Activated CD8-positive, alpha-beta memory T cell treated with anti-CD3 and anti-CD28 coated beads, Interleukin-2, amount 50 U/mL, for 4 hours (primary cell): ENCODE data around the gene EFCAB13.
"Not testable (repeated sequence)": the region's sequence is repeated elsewhere in the genome, so short reads cannot be mapped to it uniquely, and the experiment has no call there.

Source experiments
- DNase-seq: peaks from one replicate; pipeline ENCODE4 v3.0.0-alpha.2; 2020

The EFCAB13 gene

DNA sequence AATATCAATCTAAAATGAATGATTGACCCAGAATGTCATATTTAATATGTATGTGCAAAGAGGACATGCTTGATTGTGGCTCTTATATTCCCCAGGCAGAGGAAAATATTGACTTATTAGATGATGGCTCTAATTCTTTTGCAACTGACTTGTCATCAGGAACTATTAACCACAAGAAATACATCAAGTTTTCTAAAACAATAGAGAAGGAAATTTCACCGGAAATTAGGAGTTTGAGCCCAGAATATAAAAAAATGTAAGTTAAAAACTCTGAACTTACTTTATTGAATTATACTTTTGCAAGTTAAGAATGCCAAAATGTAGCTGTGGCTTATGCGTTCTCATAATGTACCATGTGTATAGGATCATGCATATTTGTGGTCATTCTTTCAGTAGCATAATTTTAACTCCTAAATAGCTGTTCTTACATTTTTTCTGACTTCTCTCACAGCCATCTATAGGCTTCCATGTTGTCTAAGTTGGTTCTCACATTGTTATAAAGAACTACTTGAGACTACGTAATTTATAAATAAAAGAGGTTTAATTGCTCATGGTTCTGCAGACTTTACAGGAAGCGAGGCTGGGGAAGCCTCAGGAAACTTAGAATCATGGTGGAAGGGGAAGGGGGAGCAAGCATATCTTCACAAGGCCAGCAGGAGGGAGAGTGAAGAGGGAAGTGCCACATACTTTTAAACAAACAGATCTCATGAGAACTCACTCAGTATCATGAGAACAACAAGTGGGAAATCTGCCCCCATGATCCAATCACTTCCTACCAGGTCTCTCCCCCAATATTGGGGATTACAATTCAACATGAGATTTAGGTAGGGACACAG is 11.6 kb downstream of the EFCAB13 start:
- DNase-seq, result no peak

DNA sequence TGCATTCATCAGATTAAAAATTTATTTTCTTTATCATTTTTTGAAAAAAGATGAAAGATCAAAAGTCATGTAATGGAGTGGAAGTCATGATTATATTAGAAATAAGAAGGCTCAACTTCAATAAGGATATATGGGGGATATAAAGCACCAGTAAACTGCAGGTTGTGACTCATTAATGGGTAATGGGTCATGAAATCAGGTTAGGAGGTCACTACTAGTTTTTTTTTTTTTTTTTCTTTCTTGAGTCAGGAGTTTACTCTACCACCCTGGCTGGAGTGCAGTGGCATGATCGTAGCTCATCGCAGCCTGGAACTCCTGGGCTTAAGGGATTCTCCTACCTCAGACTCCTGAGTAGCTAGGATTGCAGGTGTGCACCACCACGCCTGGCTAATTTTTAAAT is 14.3 kb downstream of the EFCAB13 start:
- DNase-seq, result no peak

DNA sequence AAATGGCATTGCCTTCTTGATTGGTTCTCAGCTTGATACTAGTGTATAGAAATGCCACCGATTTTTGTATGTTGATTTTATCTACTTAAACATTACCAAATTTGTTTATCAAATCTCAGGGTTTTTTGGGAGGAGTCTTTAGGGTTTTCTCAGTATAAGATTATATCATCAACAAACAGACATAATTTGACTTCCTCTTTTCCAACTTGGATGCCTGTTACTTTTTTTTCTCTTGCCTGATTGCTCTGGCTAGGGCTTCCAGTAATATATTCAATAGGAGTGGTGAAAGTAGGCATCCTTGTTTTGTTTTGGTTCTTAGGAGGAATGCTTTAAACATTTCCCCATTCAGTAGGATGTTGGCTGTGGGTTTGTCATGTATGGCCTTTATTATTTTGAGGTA is 29.1 kb downstream of the EFCAB13 start:
- DNase-seq, result no peak

DNA sequence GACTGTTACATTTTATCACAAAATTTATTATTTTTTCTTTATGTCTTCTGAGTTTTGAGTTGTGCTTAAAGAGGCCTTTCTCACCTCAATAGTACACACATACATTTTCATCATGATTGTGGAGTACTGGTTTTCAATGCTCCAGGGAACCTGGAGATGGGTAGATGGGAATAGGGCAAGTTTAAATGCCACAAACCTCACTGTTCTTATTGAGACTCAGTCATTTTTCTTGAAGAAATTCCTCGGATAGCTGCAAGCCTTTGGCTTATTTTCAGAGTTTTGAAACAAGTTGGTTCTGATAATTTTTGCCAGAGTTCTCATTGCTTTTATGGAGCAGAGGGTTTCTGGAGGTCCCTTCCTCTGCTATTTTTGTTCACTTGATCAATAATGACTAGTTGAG is 34.9 kb downstream of the EFCAB13 start:
- DNase-seq, result no peak

DNA sequence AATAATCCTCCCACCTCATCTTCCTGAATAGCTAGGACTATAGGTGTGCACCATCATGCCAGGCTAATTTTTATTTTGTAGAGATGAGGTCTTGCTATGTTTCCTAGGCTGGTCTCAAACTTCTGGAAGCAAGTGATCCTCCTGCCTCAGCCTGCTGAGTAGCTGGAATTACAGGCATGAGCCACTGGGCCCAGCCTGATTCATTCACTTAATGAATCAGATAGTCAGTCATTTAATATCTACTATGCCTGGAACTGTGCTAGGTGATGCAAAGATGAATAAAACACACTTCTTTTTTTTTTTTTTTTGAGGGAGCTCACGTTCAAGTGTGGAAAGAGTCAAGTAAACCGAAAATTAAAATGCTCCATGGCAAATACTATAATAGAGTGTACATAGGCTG is 39.4 kb downstream of the EFCAB13 start:
- DNase-seq, result no peak

DNA sequence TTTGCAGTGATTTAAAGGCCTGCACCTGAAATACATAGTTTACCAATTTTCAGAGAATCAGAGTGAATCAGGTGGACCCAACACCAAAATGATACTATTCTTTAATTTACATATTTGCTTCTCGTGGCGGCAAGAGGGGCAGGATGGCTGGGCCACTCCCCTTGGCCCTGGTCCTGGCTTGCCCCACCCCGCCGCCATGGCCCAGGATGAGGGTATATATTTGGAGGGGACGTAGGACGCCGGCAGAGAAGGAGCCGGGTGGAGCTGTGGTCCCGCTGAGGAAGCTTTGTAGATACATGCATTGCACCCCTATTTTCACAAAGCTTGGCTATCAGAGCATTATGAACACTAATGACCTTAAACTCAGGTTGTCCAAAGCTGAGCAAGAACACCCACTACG is 43.5 kb downstream of the EFCAB13 start:
- DNase-seq, result no peak

DNA sequence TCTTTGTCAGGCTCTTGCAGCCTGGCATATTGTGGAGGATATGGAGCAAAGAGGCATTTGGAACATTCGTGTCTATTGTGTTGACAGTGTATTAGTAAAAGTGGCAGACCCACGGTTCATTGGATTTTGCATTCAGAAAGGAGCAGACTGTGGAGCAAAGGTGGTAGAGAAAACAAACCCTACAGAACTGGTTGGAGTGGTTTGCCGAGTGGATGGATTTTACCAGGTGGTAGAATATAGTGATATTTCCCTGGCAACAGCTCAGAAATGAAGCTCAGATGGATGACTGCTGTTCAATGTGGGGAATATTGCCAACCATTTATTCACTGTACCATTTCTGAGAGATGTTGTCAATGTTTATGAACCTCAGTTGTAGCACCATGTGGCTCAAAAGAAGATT is 44.5 kb downstream of the EFCAB13 start:
- DNase-seq, result no peak

DNA sequence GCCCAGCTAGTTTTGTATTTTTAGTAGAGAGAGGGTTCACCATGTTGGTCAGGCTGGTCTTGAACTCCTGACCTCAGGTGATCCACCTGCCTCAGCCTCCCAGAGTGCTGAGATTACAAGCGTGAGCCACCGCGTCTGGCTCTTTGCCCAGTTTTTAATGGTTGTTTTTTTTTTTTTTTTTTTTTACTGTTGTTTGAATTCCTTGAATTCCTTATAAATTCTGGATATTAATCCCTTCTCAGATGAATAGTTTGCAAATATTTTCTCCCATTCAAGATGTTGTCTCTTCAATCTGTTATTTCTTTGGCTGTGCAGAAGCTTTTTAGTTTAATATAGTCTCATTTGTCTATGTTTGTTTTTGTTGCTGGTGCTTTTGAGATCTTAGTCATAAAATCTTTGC is 47.1 kb downstream of the EFCAB13 start:
- not testable (repeated sequence) for DNase-seq

DNA sequence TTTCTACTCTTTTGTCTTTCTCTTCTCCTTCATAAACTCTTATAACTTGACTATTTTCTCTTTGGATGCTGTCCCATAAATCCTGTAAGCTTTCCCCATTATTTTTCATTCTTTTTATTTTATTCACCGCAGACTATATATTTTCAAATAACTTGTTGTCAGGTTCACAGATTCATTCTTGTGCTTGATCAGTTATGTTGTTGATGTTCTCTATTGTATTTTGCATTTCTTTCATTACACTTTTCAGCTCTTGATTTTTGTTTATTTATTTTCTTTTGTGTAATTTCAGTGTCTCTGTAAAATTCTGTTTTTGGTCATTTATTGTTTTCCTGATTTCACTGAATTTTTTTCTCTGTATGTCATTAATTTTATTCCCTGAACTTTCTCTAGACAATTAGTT is 49.2 kb downstream of the EFCAB13 start:
- DNase-seq, result no peak

DNA sequence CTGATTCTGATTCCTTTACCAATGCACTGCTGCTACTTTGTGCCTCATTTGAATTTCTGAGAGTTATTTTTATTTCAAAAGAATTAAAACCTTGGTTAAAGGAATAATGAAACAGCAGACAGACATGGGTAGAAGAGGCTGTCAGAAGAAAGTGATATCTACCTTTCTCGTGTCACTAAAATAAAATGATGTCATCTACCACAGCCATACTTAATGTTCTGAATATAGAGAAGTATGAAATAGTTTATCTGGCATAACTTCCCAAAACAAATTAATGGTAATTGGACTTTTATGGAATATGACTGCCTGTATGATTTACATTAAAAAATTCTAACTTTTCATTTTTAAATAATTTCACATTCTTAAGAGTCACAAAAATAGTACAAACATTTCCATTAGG is 52.5 kb downstream of the EFCAB13 start:
- DNase-seq, result no peak

DNA sequence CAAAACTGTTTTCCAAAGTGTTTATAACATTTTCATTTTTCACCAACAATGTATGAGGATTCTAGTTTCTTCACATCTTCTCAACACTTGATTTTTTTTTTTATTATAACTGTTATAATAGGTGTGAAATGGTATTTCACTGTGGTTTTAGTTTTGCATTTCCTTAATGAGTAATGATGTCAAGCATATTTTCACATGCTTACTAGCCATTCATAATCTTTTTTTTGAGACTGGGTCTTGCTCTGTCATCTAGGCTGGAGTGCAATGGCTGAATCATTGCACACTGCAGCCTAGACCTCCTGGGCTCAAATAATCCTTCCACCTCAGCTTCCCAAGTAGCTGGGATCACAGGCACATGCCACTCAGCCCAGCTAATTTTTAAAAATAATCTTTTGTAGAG is 65.1 kb downstream of the EFCAB13 start:
- no peak for DNase-seq

DNA sequence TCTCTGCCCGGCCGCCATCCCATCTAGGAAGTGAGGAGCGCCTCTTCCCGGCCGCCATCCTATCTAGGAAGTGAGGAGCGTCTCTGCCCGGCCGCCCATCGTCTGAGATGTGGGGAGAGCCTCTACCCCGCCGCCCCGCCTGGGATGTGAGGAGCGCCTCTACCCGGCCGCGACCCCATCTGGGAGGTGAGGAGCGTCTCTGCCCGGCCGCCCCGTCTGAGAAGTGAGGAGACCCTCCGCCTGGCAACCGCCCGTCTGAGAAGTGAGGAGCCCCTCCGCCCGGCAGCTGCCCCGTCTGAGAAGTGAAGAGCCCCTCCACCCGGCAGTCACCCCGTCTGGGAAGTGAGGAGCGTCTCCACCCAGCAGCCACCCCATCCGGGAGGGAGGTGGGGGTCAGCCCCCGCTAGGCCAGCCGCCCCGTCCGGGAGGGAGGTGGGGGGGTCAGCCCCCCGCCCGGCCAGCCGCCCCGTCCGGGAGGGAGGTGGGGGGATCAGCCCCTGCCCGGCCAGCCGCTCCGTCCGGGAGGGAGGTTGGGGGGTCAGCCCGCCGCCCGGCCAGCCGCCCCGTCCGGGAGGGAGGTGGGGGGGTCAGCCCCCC is 73.9 kb downstream of the EFCAB13 start:
- DNase-seq, result not testable (repeated sequence)

DNA sequence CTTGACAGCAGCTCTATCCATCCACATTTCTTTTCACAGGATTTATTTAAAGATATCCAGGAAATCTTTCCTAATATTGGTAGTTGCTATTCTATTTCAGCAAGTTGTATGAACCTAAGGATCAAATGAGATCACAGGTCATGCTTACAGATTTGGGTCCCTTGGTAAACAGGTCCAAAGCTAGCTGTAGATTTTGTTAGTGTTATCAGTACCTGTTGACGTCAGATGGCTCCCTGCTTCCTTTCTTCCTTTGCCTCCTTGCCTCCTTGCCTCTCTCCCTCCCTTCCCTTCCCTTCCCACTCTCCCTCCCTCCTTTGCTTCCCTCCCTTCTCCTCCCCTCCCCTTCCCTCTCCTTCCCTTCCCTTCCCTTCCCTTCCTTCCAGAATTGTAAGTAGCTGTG is 76.6 kb downstream of the EFCAB13 start:
- DNase-seq, result no peak

DNA sequence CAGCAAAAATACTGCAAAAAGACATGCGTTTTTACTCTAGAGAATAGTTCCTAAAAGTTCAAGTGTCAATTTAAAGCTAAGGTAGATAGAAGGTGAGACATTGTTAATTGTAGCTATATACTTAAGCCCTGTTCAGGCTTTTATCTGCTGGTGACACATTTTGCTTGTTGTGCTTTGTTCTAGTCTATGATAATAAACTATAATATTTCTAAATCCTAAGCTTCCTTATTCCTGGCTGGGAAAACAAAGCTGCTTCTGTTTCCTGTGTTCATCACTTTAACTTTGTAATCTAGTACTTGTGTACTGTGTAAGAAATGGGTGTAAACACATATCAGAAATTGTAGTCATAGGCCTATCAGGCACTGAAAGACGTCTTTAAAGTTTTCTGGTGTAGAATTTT is 77.3 kb downstream of the EFCAB13 start:
- DNase-seq, result no peak

DNA sequence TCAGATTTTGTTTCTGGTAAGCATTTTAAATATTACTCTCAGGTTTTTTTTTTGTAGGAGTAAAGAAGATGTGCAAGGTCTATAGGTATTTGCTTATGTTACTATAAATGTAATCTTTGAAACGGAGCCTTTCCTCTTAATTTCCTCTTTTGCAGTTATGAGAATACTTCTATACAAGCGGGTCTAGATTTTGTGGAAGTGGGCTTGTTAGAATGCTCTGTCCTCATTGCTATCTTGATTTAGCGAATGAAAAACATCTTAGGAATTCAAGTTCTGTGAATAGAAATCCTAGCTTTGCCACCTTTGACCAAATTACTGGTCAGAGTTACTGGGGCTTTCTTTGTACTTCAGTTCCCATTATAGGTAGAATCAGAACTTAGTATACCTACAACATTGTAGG is 80.3 kb downstream of the EFCAB13 start:
- DNase-seq, result no peak

DNA sequence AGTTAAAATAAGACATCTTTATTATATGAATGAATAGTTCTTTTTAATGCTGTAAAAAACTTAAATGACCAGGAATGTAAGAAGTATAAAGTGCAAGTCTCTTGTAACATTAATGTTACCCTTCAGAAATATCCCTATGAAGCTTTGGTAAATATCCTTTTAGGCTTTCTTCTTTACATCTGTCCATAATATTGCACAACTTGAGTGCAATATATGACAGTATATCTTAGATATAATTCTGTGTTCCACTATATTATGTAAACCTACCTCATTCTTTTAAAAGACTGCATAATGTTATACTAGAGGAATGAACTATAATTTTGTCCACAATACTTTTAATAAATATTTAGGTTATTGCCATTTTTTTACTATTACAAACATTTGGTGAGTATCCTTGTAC is 81.1 kb downstream of the EFCAB13 start:
- no peak for DNase-seq

DNA sequence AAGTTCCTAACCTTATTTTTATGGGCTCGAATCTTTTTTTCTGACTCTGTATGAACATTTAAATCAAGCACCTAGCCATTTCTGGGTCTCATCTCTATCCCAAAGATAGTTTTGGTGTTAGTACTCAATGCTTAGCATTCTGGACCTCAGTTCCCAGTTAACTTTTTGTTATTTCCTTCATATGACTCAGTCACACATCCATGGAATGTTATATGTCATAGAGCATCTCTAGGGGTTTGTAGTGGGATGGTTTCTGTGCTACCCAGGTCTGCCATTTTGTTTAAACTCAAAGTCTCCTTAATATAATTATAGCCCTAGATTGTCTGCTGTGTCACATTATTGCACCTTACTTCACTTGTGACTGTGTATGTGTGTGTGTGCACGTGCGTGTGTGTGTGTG is 90.1 kb downstream of the EFCAB13 start:
- no peak for DNase-seq

DNA sequence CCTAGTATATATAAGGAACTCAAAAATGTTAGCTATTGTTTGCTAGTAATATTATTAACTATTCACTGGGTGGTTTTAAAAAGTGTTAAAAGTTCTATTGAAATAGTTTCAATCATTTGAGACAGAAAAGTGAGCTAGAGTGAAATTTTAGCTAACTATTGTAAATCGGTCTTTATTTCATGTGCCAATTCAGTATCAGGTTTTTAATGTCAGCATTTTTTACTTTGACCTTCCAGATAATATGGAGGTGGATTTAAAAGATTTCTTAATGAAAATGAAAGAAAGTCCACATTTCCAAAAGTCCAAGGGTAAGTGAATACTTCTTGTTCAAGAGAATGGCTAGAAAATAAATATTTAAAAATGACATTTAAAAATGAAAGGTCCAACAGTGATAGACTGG is 90.9 kb downstream of the EFCAB13 start:
- no peak for DNase-seq

DNA sequence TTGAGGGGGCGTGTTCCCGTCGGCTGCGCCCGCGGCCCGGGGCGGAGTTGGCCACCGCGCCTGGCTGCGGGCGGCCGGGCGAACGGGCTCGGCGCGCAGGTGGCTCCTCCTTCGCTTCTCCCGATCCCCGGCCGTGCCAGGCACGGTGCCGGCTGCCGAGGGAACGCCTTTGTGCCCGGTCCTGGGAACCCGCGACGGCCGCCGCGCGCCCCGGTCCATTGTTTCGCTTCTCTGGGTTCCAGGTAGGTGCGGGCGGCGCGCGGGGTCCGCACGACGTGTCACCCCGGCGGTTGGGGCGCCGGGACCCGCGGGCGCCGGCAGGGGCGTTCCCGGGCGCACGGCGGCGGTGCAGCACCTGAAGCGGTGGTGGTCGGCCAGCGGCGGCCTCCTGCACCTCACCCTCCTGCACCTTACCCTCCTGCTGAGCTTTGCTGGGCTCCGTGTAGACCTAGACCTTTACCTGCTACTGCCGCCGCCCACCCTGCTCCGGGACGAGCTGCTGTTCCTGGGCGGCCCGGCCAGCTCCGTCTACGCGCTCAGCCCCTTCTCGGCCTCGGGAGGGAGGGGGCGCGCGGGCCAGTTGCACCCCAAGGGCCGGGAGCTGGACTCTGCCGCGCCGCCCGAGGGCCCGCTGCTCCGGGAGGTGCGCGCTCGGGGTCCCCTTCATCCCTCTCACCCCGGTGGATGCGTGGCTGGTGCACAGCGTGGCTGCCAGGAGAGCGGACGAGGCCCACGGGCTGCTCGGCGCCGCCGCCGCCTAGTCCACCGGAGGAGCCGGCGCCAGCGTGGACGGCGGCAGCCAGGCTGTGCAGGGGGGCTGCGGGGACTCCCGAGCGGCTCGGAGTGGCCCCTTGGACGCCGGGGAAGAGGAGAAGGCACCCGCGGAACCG is 99.9 kb downstream of the EFCAB13 start:
- DNase-seq, result no peak

DNA sequence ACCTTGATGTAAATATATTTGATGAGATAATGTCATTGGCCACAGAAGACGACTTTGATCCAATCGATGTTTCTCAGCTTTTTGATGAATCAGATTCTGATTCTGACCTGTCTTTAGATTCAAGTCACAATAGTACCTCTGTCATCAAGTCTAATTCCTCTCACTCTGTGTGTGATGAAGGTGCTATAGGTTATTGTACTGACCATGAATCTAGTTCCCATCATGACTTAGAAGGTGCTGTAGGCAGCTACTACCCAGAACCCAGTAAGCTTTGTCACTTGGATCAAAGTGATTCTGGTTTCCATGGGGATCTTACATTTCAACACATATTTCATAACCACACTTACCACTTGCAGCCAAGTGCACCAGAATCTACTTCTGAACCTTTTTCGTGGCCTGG is 101.5 kb downstream of the EFCAB13 start:
- DNase-seq, result not testable (repeated sequence)

DNA sequence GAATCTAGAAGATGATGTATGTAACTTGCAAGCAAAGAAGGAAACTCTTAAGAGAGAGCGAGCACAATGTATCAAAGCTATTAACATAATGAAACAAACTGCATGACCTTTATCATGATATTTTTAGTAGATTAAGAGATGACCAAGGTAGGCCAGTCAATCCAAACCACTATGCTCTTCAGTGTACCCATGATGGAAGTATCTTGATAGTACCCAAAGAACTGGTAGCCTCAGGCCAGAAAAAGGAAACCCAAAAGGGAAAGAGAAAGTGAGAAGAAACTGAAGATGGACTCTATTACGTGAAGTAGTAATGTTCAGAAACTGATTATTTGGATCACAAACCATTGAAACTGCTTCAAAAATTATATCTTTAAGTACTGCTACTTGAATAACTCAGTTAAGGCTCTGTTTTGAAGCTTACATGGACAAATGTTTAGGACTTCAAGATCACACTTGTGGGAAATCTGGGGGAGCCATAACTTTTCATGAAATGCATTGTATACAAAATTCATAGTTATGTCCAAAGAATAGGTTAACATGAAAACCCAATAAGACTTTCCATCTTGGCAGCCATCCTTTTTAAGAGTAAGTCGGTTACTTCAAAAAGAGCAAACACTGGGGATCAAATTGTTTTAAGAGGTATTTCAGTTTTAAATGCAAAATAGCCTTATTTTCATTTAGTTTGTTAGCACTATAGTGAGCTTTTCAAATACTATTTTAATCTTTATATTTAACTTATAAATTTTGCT is 102.3 kb downstream of the EFCAB13 start:
- not testable (repeated sequence) for DNase-seq

DNA sequence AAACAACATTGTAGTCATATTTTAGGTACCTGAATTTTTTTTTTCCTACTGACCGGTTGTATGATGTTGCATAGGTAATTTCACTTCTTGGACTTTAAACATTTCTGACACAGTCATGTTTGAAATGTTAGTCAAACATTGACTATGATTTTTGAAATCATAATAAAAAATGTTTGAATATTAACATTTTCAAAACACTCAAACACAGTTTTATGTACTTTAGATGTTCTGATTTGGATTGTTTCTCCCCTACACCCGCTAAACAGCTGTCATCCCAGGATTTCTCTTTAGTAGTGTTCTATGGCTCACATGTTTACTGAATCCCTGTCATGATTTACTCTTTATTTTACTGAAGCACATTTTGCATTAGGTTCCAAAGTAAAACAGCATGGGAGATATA is 104.2 kb downstream of the EFCAB13 start:
- no peak for DNase-seq

DNA sequence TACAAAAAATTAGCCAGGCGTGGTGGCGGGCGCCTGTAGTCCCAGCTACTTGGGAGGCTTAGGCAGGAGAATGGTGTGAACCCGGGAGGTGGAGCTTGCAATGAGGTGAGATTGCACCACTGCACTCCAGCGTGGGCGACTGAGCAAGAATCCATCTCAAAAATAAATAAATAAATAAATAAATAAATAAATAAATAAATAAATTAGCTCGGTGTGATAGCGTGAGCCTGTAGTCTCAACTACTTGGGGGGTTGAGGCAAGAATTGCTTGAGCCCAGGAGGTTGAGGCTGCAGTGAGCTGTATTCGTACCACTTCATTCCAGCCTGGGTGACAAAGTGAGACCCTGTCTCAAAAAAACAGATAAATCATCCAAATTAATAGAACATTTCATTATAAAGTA is 108.5 kb downstream of the EFCAB13 start:
- not testable (repeated sequence) for DNase-seq
